Kidney (tissue), 14 donors: Measurements from ENCODE around the gene CD72. TPM values are rescaled to one million over a fixed set of nuclear protein-coding genes. Genes with fewer than 3 reads are reported as not detected.
A peak's percentile ranks its signal among the peaks of the same experiment; 100 is the strongest.

Experiments used
- DNase-seq, 5 donors: peaks; one replicate each; pipeline ENCODE4 v3.0.0-alpha.2; 2013 to 2020
- FAIRE-seq: peaks from 2 replicates; lab custom pipeline; 2012; peaks lifted over from hg19 to GRCh38; lab: Jason Lieb, UNC
- H3K27ac ChIP-seq, 2 donors: one replicate each; pipeline ENCODE4 v1.7.0; 2013; ENCODE audit warnings: low read depth in 2 of 2, low read length in 2 of 2, inconsistent platforms in 1 of 2
- H3K27me3 ChIP-seq: one replicate; pipeline ENCODE4 v1.7.1; 2013; ENCODE audit warnings: low read length, inconsistent platforms; ENCODE audit not compliant: control insufficient read depth, insufficient read depth
- H3K36me3 ChIP-seq, 3 donors: one replicate each; pipeline versions ENCODE4 v1.7.0 to v1.7.1; 2013; ENCODE audit warnings: low read length in 3 of 3, control low read depth in 1 of 3, inconsistent platforms in 1 of 3; ENCODE audit not compliant: insufficient read depth in 3 of 3, control insufficient read depth in 2 of 3
- H3K4me1 ChIP-seq, 3 donors: one replicate each; pipeline versions ENCODE4 v1.7.0 to v1.7.1; 2013; ENCODE audit warnings: low read length in 3 of 3, inconsistent platforms in 1 of 3, low read depth in 1 of 3; ENCODE audit not compliant: control insufficient read depth in 2 of 3, insufficient read depth in 2 of 3
- H3K4me3 ChIP-seq, 3 donors: one replicate each; pipeline versions ENCODE4 v1.7.0 to v1.8.1; 2013; ENCODE audit warnings: low read length in 3 of 3, control low read depth in 1 of 3, inconsistent platforms in 1 of 3
- H3K9ac ChIP-seq, 3 donors: one replicate each; pipeline versions ENCODE4 v1.7.0 to v1.7.1; 2013; ENCODE audit warnings: low read length in 3 of 3, control low read depth in 1 of 3, inconsistent platforms in 1 of 3
- H3K9me3 ChIP-seq, 3 donors: one replicate each; pipeline versions ENCODE4 v1.7.0 to v1.7.1; 2013; ENCODE audit warnings: low read length in 3 of 3, control low read depth in 1 of 3, inconsistent platforms in 1 of 3; ENCODE audit not compliant: control insufficient read depth in 2 of 3, insufficient read depth in 1 of 3
- CTCF ChIP-seq: IDR thresholded peaks from 3 replicates; pipeline ENCODE4 v1.5.1; 2012; ENCODE audit warnings: mild to moderate bottlenecking, moderate library complexity, borderline replicate concordance; ENCODE audit not compliant: insufficient read depth; ENCODE audit errors: extremely low read depth
- intact Hi-C: fragments of 100-400 bp; cut with DNase I; formaldehyde crosslinking; loops from one replicate; pipeline ENCODE4 v1.11.1; 2022
- polyA plus RNA-seq: library from polyadenylated mRNA; stranded (reverse); fragments of 350-450 nt; fragmentation: Illumina TruSeq; extraction: RNeasy Lipid Tissue Mini Kit (QIAGEN cat#74804); gene quantifications from one replicate; pipeline ENCODE4 v1.2.3, GENCODE V29; 2014; ENCODE audit warnings: low read depth, low replicate concordance; ENCODE audit not compliant: insufficient read depth
- total RNA-seq: library from RNA; stranded (reverse); fragmentation: NEBNext Ultra II Directional; extraction: Animal tissue kit (Norgen Biotek cat#: 25700); gene quantifications from one replicate; pipeline ENCODE4 v1.2.1, GENCODE V29; 2021
- donor health status: control.
- donor health status: control.
- donor health status: control.
- donor health status: control.
- donor health status: control.
- donor health status: DM: yes; HTN: yes; CAD: no.
- donor health status: Normal renal cell carcinoma (clear cell type).

Gene CD72
- total and polyA plus RNA-seq, 2 donors from 2014 or later = 2.3 to 7.1 TPM

GRCh38 chr9:35604578-35605350 is 13.4 kb downstream of the CD72 start, which contains the start of gene TESK1:
Gene TESK1, plus strand, starts transcription at chr9:35605262. Its CDS starts 358 bp downstream, at chr9:35605620.
- Histone ChIP-seq H3K4me3 (peak within 1 kb of the TSS; percentile 62 to 95 (median 94)), H3K27ac (peak within 1 kb of the TSS; percentile 95 to 97), H3K36me3 (peaks cover 0 to 12% (median 0%) of the 10 kb centered on the region in 3 donors), H3K9ac (peak within 1 kb of the TSS; percentile 36 to 89 (median 80)), H3K9me3 (no peaks in the 10 kb centered on the region), H3K4me1 (peaks cover 5 to 12% (median 12%) of the 10 kb centered on the region in 3 donors), H3K27me3 (no peaks in the 10 kb centered on the region)
- intact Hi-C loops = no loop called here
- TF ChIP-seq CTCF = no peak
- DNase-seq = peak; percentile 76 to 94 (median 87)
- no peak for FAIRE-seq

- Histone ChIP-seq H3K27me3 (no peaks in the 10 kb centered on the region), H3K4me1 (peaks cover 5 to 12% (median 12%) of the 10 kb centered on the region in 3 donors), H3K4me3 (peak overlapping the region; percentile 72 to 95 (median 94)), H3K9ac (peak overlapping the region; percentile 56 to 89 (median 70)), H3K9me3 (no peaks in the 10 kb centered on the region), H3K27ac (peak overlapping the region; percentile 95 to 97), H3K36me3 (peaks cover 0 to 10% (median 0%) of the 10 kb centered on the region in 3 donors)
- FAIRE-seq (peak; percentile 98), DNase-seq (peak; percentile 100)
- peak; percentile 93 for TF ChIP-seq CTCF
- intact Hi-C loops = no loop called here
These were observed 14.1 kb downstream of the CD72 start for GRCh38 chr9:35603986-35604577.

GRCh38 chr9:35603506-35603985 is 14.7 kb downstream of the CD72 start:
- DNase-seq = peak in 3 of 5 donors; percentile 67 to 85 (median 79)
- Histone ChIP-seq H3K27ac (peak overlapping the region; percentile 82 to 97), H3K27me3 (no peaks in the 10 kb centered on the region), H3K9ac (peak overlapping the region; percentile 8 to 56 (median 43)), H3K4me1 (peaks cover 5 to 14% (median 13%) of the 10 kb centered on the region in 3 donors), H3K9me3 (no peaks in the 10 kb centered on the region), H3K36me3 (peaks cover 0 to 9% (median 0%) of the 10 kb centered on the region in 3 donors), H3K4me3 (peak overlapping the region; percentile 53 to 72 (median 70))
- intact Hi-C loops = no loop called here
- no peak for TF ChIP-seq CTCF
- no peak for FAIRE-seq
